Measurements from ENCODE around the gene RBM20. TPM values are rescaled to one million over a fixed set of nuclear protein-coding genes. Genes with fewer than 3 reads are reported as not detected.

Gene RBM20
- polyA plus RNA-seq, 1 donor, result 13.5 TPM

- DNase-seq (ENCODE audit: low read depth), result no peak
These were observed 144.7 kb downstream of the RBM20 start for GRCh38 chr10:110788620-110789385.

GRCh38 chr10:110789604-110790433, 145.7 kb downstream of the RBM20 start:
- no peak for DNase-seq (ENCODE audit: low read depth)

GRCh38 chr10:110790913-110791506, 146.9 kb downstream of the RBM20 start:
- no peak for DNase-seq (ENCODE audit: low read depth)

- no peak for DNase-seq (ENCODE audit: low read depth)
These were observed 147.5 kb downstream of the RBM20 start for GRCh38 chr10:110791541-110792073.

- DNase-seq (ENCODE audit: low read depth), result no peak
These were observed 148.5 kb downstream of the RBM20 start for GRCh38 chr10:110792476-110793125.

- no peak for DNase-seq (ENCODE audit: low read depth)
These were observed 149.1 kb downstream of the RBM20 start for GRCh38 chr10:110793128-110793812.

GRCh38 chr10:110793886-110794285, 149.8 kb downstream of the RBM20 start:
- DNase-seq (ENCODE audit: low read depth), result no peak

GRCh38 chr10:110794808-110795207, 150.7 kb downstream of the RBM20 start:
- DNase-seq (ENCODE audit: low read depth), result no peak

GRCh38 chr10:110797416-110797815, 153.3 kb downstream of the RBM20 start:
- DNase-seq (ENCODE audit: low read depth), result no peak

GRCh38 chr10:110798340-110798739, 154.2 kb downstream of the RBM20 start:
- no peak for DNase-seq (ENCODE audit: low read depth)

GRCh38 chr10:110802090-110802489, 158.0 kb downstream of the RBM20 start:
- DNase-seq (ENCODE audit: low read depth), result no peak

- no peak for DNase-seq (ENCODE audit: low read depth)
These were observed 158.6 kb downstream of the RBM20 start for GRCh38 chr10:110802551-110803238.

- no peak for DNase-seq (ENCODE audit: low read depth)
These were observed 159.2 kb downstream of the RBM20 start for GRCh38 chr10:110803239-110803749.

- DNase-seq (ENCODE audit: low read depth), result no peak
These were observed 159.7 kb downstream of the RBM20 start for GRCh38 chr10:110803830-110804338.

- DNase-seq (ENCODE audit: low read depth), result no peak
These were observed 160.2 kb downstream of the RBM20 start for GRCh38 chr10:110804376-110804775.

GRCh38 chr10:110805292-110805691, 161.2 kb downstream of the RBM20 start:
- no peak for DNase-seq (ENCODE audit: low read depth)

GRCh38 chr10:110806335-110806734, 162.2 kb downstream of the RBM20 start:
- DNase-seq (ENCODE audit: low read depth), result no peak

- DNase-seq (ENCODE audit: low read depth), result no peak
These were observed 164.0 kb downstream of the RBM20 start for GRCh38 chr10:110808123-110808522.

GRCh38 chr10:110808615-110809014, 164.5 kb downstream of the RBM20 start:
- no peak for DNase-seq (ENCODE audit: low read depth)

- no peak for DNase-seq (ENCODE audit: low read depth)
These were observed 166.5 kb downstream of the RBM20 start for GRCh38 chr10:110810625-110811024.
